Myocyte (in vitro differentiated cells): ENCODE results near the gene DEFB115. TPM values are rescaled to one million over a fixed set of nuclear protein-coding genes. Genes with fewer than 3 reads are reported as not detected.
"Not testable (repeated sequence)": the region's sequence is repeated elsewhere in the genome, so short reads cannot be mapped to it uniquely, and the experiment has no call there.

ENCODE experiments used
- DNase-seq: peaks from one replicate; pipeline ENCODE4 v3.0.0-alpha.2; 2012; ENCODE audit warnings: low read depth
- polyA plus RNA-seq: library from polyadenylated mRNA; unstranded; fragments of >200 nt; gene quantifications from one replicate; pipeline ENCODE4 v1.2.1, GENCODE V29; 2012; ENCODE audit warnings: missing spikeins
- total RNA-seq: library from RNA; depleted of rRNA; stranded (reverse); fragments of >200 nt; gene quantifications from 2 replicates; pipeline ENCODE4 v1.2.3, GENCODE V29; 2014

Gene DEFB115, protein sequence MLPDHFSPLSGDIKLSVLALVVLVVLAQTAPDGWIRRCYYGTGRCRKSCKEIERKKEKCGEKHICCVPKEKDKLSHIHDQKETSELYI
- total RNA-seq: not detected in 2 replicates
- polyA plus RNA-seq: not detected

DNA sequence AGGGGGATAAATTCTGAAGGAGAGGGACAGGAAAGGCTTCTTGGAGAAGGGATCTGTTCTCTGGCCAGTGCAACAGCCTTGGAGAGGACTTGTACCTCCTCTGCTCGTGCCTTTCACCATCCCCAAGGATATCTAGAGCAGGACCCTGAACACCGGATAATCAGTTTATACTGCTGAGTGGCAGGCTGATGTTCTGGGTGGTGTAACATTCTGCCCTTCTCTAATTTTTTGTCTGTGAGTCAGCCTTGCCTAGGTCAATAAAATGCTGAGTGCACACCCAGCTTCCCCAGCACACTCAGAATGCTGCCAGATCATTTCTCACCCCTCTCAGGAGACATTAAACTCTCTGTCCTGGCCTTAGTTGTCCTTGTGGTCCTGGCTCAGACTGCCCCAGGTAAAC, at the start of gene DEFB115:
DEFB115 (plus strand) TSS at position 301 of the 400 bp plus-strand sequence; CDS start at position 301, 0 bp downstream.
- no peak for DNase-seq

DNA sequence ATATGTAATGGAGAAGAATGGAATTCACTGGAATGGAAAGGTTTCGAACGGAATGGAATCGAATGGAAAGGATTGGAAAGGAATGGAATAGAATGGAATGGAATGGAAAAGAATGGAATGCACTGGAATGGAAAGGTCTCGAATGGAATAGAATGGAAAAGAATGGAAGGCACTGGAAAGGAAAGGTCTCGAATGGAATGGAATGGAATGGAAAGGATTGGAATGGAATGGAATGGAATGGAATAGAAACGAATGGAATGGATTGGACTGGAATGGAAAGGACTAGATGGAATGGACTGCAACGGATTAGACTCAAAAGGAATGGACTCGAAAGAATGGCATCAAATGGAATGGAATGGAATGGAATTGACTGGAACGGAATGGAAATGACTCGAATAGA, 20.5 kb upstream of the DEFB115 start:
- no peak for DNase-seq

DNA sequence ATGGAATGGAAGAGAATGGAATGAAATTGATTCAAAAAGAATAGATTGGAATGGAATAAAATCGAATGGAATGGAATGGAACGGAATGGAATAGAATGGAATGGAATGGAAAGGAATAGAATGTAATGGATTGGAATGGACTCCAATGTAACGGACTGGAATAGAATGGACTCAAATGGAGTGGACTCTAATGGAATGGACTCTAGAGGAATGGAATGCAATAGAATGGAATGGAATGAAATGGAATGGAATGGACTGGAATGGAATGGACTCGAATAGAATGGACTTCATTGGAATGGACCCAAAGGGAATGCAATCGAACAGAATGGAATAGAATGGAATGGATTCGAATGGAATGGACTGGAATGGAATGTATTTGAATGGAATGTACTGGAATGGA, 19.7 kb upstream of the DEFB115 start:
- DNase-seq: no peak

DNA sequence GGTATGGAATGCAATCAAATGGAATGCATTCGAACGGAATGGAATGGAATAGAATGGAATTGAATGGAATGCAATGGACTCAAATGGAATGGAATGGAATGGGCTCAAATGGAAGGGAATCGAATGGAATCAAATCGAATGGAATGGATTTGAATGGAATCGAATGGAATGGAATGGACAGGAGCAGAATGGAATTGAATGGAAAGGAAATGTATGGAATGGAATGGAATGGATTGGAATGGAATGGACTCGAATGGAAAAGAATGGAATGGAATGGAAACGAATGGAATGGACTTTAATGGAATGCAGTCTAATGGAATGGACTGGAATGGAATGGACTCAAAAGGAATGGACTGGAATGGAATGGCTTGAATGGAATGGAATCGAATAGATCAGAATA, 18.3 kb upstream of the DEFB115 start:
- no peak for DNase-seq

DNA sequence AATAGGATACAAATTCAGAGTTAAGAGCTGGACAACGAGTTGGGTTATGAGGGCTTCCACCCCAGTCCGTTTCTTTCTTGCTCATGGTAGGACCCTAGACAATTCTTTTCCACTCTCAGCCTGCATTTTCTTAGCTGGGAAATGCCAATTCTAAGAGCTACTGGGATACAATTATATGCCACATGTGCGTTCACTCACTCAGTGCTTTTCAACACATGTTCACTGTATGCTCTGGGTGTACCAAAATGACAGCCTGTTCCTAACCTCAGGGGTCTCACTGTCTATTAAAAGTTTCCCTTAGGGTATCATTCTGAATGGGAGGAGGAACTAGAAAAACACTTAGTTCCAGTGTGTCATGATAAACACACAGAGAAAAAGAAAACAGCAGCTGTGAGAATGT, 505 bp upstream of the DEFB115 start:
- no peak for DNase-seq

DNA sequence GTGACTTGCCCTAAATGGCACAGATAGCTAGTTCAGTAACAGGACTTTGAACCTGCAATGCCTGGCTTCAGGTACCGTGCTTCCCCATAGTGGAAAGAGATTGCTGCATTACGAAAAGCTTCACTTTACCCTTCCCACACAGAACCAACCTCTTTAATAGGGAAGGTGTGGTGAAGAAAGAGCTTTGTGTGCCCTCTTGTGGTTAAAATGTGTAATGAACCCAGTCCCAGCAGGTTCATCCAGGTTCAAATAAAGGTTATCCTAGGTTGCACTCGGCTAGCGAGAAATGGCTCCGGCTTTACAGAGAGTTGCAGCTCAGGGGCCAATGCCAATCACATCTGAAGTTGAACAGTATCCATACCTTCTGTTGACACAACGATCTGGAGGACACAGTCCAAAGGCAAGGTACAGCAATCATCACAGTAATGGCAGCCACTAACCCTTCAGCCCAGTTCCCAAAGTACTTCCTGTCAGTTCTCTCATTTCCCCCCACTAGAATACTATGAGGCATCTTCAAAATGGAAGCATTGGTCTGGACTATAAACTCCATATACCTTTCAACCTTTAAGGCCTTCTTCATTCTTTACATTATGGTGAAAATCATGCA, 3.0 kb downstream of the DEFB115 start:
- no peak for DNase-seq

DNA sequence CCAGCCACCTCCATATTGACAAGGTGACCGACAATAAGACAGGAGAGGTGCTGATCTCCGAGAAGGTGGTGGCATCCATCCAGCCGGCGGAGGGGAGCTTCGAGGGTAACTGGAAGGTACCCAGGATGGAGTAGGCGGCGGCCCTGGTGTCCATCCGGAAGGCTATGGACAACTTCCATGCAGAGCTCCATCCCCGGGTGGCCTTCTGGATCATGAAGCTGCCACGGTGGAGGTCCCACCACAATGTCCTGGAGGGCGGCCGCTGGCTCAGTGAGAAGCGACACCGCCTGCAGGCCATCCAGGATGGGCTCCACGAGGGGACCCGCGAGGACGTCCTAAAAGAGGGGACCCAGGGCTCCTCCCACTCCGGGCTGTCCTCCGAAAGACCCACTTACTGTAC, 17.0 kb downstream of the DEFB115 start:
- DNase-seq: no peak

DNA sequence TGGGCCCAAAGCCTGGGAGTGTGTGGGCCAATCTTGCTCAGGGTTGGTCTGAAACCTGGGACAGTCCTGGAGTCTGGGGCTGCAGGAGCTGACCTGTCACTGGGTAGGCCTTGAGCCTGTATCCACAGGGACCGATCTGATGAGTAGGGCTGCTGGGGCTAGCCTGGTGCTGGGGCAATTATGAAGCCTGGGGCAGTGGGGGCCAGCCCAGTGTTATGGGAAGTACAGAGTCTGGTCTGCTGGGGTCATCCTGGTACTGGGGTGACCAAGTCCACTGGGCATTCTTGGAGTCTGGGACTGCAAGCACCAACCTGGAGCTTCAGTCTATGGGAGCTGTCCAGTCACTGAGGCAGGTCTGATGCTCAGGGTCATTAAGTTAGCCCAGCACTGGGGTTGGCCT, 20.7 kb downstream of the DEFB115 start:
- no peak for DNase-seq

DNA sequence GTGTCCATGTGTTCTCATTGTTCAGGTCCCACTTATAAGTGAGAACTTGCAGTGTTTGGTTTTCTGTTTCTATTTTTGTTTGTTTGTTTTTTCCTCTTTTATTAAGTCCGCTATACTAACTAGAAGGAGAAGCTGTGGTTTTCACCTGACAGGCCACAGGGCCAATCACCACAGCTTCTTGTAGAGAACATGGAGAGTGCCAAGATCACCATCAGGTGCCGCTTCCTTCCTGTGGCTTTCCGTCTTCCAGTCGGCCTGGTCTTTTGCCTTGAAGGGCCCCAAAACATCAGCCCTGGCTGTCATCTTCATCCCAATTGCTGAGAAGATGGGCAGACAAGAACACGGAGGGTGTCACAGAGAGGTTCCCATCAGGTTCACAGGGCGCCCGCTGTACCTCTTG, 27.5 kb downstream of the DEFB115 start:
- DNase-seq: not testable (repeated sequence)

DNA sequence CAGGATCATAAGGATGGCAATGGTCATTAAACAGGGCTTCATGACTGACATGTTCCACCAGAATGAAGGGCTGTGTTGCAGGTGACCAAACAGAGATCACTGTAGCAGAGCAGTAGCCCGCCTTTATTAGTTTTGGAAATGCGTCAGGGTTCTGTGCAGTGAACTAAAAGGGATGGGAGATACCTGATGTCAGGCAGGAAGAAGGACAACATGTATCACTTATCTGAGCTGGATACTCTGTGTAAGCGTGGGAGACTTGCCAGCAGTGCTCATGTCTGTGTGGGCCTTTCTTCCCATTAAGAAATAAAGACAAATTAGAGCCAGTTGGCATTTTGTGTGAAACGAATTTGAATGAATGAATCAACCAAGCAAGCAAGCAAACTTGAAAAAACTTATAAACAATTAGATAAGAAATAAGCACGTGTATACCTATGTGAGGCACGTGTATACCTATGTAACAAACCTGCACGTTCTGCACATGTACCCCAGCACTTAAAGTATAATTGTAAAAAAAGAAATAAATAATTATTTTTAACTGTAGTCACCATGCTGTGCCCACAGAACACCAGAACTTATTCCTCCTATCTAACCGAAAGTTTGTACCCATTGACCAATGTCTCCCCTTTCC, 51.2 kb downstream of the DEFB115 start, which contains the start of gene DEFB116:
DEFB116 (minus strand) TSS at position 51 of the 628 bp plus-strand sequence; CDS start at position 51, 0 bp downstream.
- DNase-seq: no peak

Other genes starting within 250 kb of the DEFB115 start
- not detected in 2 replicates for gene DEFB116, start 50.9 kb downstream of the DEFB115 start, total RNA-seq
- gene DEFB118, start 110.9 kb downstream of the DEFB115 start, total RNA-seq: not detected in 2 replicates
- not detected in 2 replicates for gene DEFB119, start 132.9 kb downstream of the DEFB115 start, total RNA-seq
- gene DEFB121, start 148.6 kb downstream of the DEFB115 start, total RNA-seq: not detected in 2 replicates
- gene DEFB123, start 183.0 kb downstream of the DEFB115 start, total RNA-seq: not detected in 2 replicates
- gene DEFB124, start 217.5 kb downstream of the DEFB115 start, total RNA-seq: not detected in 2 replicates
- gene REM1, start 217.6 kb downstream of the DEFB115 start, total RNA-seq: 0.27 and 0.68 TPM in 2 replicates